ENCODE measurements around the gene THSD7B. TPM values are rescaled to one million over a fixed set of nuclear protein-coding genes. Genes with fewer than 3 reads are reported as not detected.

Gene THSD7B
- total and polyA plus RNA-seq, 10 of the 15 experiments (the other 5 are each of a cell fraction or from before 2014, with no cell fraction given), result 0.03 to 0.56 (median 0.28) TPM

DNA sequence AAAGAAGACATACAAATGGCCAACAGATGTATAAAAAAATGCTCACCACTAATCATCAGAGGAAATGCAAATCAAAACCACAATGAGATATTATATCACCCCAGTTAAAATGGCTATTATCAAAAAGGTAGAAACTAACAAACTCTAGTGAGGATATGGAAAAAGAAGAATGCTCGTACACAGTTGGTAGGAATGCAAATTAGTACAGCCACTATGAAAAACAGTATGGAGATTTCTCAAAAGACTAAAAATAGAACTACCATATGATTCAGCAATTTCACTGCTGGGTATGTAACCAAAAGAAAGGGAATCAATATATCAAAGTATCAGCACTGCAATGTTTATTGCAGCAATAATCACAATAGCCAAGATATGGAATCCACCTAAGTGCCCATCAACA is 679.6 kb downstream of the THSD7B start:
- ATAC-seq (no peak), DNase-seq (ENCODE audit: low read depth, low spot score) (no peak), FAIRE-seq (no peak)
- in situ Hi-C loops (cut with MboI), result no loop called here
- RAD21 ChIA-PET (ENCODE audit: unreplicated experiment), result no interaction called here
- TF ChIP-seq, protein P1, sequence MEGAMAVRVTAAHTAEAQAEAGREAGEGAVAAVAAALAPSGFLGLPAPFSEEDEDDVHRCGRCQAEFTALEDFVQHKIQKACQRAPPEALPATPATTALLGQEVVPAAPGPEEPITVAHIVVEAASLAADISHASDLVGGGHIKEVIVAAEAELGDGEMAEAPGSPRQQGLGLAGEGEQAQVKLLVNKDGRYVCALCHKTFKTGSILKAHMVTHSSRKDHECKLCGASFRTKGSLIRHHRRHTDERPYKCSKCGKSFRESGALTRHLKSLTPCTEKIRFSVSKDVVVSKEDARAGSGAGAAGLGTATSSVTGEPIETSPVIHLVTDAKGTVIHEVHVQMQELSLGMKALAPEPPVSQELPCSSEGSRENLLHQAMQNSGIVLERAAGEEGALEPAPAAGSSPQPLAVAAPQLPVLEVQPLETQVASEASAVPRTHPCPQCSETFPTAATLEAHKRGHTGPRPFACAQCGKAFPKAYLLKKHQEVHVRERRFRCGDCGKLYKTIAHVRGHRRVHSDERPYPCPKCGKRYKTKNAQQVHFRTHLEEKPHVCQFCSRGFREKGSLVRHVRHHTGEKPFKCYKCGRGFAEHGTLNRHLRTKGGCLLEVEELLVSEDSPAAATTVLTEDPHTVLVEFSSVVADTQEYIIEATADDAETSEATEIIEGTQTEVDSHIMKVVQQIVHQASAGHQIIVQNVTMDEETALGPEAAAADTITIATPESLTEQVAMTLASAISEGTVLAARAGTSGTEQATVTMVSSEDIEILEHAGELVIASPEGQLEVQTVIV (IDR thresholded peaks at IDR 0.05; ENCODE audit: borderline replicate concordance, partially characterized antibody), result no peak
- no peak for TF ChIP-seq SMARCA5 (IDR thresholded peaks at IDR 0.05)
- TF ChIP-seq SIX5 (IDR thresholded peaks at IDR 0.05; ENCODE audit: low read depth, low read length, severe bottlenecking), result no peak
- TF ChIP-seq RAD51 (IDR thresholded peaks at IDR 0.05), result no peak
- TF ChIP-seq FOXM1 (IDR thresholded peaks at IDR 0.05; ENCODE audit: low read depth, low read length), result no peak
- no peak for TF ChIP-seq NRF1 (conservative IDR thresholded peaks at IDR 0.05; ENCODE audit: low read depth, low read length)
- TF ChIP-seq STAT3 (IDR thresholded peaks at IDR 0.05; ENCODE audit: low read depth, low read length), result no peak
- no peak for TF ChIP-seq BRCA1 (IDR thresholded peaks at IDR 0.05; ENCODE audit: low read depth, low read length)
- TF ChIP-seq YBX1 (IDR thresholded peaks at IDR 0.05), result no peak
- no peak for TF ChIP-seq ASH2L (IDR thresholded peaks at IDR 0.05; ENCODE audit: borderline replicate concordance, low read depth)
- TF ChIP-seq JUNB (IDR thresholded peaks at IDR 0.05), result no peak
- no peak for TF ChIP-seq STAT1 (conservative IDR thresholded peaks at IDR 0.05)
- no peak for TF ChIP-seq MTA2 (IDR thresholded peaks at IDR 0.05; ENCODE audit: low read depth)
- no peak for TF ChIP-seq SUZ12 (IDR thresholded peaks at IDR 0.05; ENCODE audit: unreplicated experiment)
- H3K9me3 ChIP-seq (replicated peaks; ENCODE audit: control insufficient read depth, insufficient read depth, low read length), result no peaks in the 10 kb centered on the region
- H3K36me3 ChIP-seq (ENCODE audit: control insufficient read depth in 2 of 2, insufficient read depth in 2 of 2, low read length in 1 of 2), result no peaks in the 10 kb centered on the region
- CTCF ChIA-PET, result no interaction called here
- H3K27me3 ChIP-seq (replicated peaks in 1 of 2; ENCODE audit: control insufficient read depth in 2 of 2, insufficient read depth in 2 of 2, low read length in 1 of 2), result no peaks in the 10 kb centered on the region
- POLR2A ChIA-PET, result no interaction called here
- H2AFZ ChIP-seq (ENCODE audit: control insufficient read depth, low read depth, low read length), result no peak overlapping the region
- H3K79me2 ChIP-seq (ENCODE audit: control insufficient read depth, insufficient read depth, low read length), result no peaks in the 10 kb centered on the region
- 0% methylated on average over 1 of the region's 1 CpG for WGBS (ENCODE audit: insufficient coverage, insufficient replicate concordance, low lambda C conversion rate, missing lambda C conversion rate)
- no TSS peak for BruUV-seq (replicated peaks)
- no peak overlapping the region for H3K9ac ChIP-seq (ENCODE audit: control insufficient read depth, insufficient read depth, low read length)
- H3K4me3 ChIP-seq, result no peak overlapping the region
- intact Hi-C loops (cut with micrococcal nuclease; ENCODE audit: unreplicated experiment), result no loop called here
- H3K4me2 ChIP-seq (ENCODE audit: control insufficient read depth, insufficient read depth), result no peak overlapping the region
- no peaks in the 10 kb centered on the region for H4K20me1 ChIP-seq (ENCODE audit: control insufficient read depth, insufficient read depth)
- H3K27ac ChIP-seq (ENCODE audit: control insufficient read depth, insufficient read depth), result no peak overlapping the region
- SMC1A ChIA-PET (ENCODE audit: uncharacterized antibody, unreplicated experiment), result no interaction called here
- H3K4me1 ChIP-seq (ENCODE audit: control insufficient read depth, insufficient read depth, low read length), result no peaks in the 10 kb centered on the region
